ENCODE measurements around the gene LPCAT4. TPM values are rescaled to one million over a fixed set of nuclear protein-coding genes. Genes with fewer than 3 reads are reported as not detected.

The LPCAT4 gene, protein sequence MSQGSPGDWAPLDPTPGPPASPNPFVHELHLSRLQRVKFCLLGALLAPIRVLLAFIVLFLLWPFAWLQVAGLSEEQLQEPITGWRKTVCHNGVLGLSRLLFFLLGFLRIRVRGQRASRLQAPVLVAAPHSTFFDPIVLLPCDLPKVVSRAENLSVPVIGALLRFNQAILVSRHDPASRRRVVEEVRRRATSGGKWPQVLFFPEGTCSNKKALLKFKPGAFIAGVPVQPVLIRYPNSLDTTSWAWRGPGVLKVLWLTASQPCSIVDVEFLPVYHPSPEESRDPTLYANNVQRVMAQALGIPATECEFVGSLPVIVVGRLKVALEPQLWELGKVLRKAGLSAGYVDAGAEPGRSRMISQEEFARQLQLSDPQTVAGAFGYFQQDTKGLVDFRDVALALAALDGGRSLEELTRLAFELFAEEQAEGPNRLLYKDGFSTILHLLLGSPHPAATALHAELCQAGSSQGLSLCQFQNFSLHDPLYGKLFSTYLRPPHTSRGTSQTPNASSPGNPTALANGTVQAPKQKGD
- total RNA-seq, result 10.2 TPM

DNA sequence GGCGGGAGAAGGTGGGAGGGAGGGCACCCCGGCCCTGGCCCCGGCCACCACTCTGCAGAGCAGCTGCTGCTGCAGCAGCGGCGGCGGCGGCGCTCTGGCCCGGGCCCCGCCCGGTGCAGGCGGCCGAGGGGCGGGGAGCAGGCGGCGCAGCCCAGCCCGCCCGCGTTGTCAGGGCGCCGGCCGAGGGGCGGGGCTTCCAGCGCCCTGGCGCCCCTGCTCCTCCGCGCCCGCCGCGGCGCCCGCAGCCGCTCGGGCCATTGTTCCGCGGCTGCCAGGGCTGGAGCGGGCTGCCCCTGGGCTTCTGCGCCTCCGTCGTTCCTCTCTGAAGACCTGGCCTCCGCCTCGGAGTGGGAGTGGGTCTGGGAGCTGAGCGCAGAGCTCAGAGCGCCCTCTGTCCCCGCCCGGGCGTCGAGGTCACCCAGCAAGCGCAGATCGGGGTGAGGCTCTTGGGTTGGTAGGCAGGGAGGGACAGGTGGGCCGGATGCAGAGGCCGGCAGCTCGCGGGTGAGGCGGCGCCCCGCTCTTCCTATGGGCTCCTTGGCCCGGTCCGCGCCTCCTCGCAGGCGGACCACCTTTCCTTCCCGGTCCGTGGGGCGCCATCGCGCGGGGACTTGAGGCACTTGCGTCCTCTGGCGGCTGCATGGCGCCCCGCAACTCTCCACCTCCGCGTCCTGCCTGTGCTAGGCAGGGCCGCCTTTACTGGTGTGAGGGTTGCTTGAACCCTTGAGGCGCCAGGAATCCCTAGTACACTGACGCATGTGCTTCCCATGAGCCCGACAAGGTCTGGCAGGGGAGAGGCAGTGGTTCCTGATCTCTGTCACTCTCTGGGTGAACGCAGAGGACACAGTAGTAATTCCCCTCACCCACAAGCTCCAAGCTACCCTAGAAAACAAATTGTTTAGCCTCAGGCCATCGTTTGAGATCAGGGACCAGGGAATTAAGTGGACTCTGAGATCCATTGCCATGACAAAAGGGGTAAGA lies at the start of gene LPCAT4:
TSS of gene LPCAT4 (minus strand) at position 96 of the 981 bp plus-strand sequence. CDS start 96 bp downstream, outside the sequence.

DNA sequence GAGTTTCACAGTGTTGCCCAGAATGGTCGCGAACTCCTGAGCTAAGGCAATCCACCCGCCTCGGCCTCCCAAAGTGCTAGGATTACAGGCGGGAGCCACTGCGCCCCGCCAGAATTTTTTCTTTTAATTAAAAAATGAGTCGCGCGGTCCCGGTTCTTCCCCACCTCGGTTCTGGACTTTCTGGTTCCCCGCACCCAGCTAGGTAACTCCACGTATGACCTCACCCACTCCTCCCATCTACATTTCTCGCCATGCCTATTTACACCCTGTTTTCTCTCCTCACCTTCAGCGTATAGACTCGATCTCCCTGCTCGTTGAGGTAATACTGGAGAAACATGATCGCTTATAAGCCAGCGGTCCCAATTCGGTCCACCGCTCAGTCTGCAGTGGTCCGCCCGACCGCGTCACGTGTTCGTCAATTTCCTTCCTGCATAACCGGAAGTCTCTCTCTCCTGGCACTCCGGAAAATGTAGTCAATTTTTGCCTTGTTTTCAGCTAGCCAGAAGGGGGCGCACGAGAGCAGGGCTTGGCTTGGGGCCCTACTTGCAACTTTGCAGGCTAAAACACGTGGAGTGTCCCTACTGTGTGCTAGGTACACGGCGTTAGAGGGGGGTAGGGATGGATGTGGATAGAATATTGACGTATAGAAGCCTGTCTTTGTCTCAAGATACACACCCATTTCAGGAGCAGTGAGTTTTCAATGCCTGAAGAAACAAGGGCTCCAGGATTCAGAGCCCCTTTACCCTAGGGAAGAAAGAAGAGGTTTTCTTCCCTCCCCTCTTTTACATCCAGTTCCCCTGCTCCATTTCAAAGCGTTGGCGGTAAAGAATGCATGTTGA lies 24.0 kb downstream of the LPCAT4 start, which contains the start of the genes NOP10 and NUTM1:
TSS of gene NOP10 (minus strand) at position 400 of the 839 bp plus-strand sequence. CDS start at position 337, 63 bp downstream.
TSS of gene NUTM1 (plus strand) at position 579 of the 839 bp plus-strand sequence. CDS start 382 bp downstream, outside the sequence.

DNA sequence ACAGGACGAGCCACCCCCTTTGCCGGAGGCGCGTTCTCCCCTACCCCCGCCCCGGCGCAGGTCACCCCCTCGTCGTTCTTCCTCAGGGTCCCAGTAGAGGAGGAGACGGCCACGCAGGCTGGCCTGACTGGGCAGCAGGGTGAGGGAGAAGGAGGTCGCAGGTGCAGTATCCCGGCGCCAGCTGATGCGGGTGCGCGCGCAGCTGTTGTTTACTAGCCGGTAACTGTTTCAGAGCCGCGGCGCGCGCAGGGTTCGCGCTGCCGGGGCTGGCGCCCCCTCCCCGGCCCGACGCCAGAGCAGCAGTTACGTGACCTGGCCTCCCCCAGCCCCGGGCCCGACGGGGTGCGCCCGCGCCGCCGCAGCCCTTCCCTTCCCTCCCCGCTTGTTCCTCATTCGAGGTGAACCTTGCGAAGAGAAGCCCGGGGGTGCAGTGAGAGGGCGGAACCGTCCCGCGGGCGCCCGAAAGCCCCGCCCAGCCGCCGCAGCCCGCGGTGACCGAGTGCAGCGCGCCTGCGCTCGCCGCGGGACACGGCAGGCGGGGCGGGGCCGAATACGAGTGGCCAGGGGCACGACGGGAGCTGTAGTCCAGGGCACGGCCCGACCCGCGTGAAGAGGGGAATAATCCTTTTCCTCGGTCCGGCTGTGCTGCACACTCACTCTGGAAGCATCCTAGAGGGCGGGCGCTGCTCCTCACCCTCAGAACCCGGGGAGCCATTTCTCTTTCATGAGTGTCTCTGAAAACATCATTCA lies 29.3 kb downstream of the LPCAT4 start, which contains the start of gene SLC12A6:
TSS of gene SLC12A6 (minus strand) at position 225 of the 750 bp plus-strand sequence. CDS start 1,101 bp downstream, outside the sequence.

Small RNAs within 50 kb of the gene (small RNA-seq; reads per million reads assigned to genes)
- gene MIR1233-1 (ENCODE audit: low replicate concordance), result not detected
- gene RF00019 (ENCODE audit: low replicate concordance), result not detected

Other genes starting within 250 kb of the LPCAT4 start
- 56.8 TPM for gene KATNBL1, start 157.1 kb downstream of the LPCAT4 start, total RNA-seq
- 65.9 TPM for gene EMC4, start 142.2 kb downstream of the LPCAT4 start, total RNA-seq
- 26.2 TPM for gene SLC12A6, start 29.4 kb downstream of the LPCAT4 start, total RNA-seq
- 125 TPM for gene NOP10, start 24.1 kb downstream of the LPCAT4 start, total RNA-seq
- not detected for gene NUTM1, start 23.9 kb downstream of the LPCAT4 start, total RNA-seq
- 47.9 TPM for gene GOLGA8A, start 70.6 kb upstream of the LPCAT4 start, total RNA-seq
- gene GOLGA8B, start 216.5 kb upstream of the LPCAT4 start, total RNA-seq, result 67.4 TPM

Measured in metanephros (tissue), 2 donors.